Activated naive CD4-positive, alpha-beta T cell treated with Interleukin-2 at 50 U/mL for 16 hours (primary cell): ENCODE data around the gene AKR1C2.
"Not testable (repeated sequence)": the region's sequence is repeated elsewhere in the genome, so short reads cannot be mapped to it uniquely, and the experiment has no call there.

Experiments
- DNase-seq: peaks from one replicate; pipeline ENCODE4 v3.0.0-alpha.2; 2020

Gene AKR1C2

GRCh38 chr10:4984971-4985594 lies 18.6 kb downstream of the AKR1C2 start:
- DNase-seq = no peak

GRCh38 chr10:4984223-4984622 lies 19.4 kb downstream of the AKR1C2 start:
- no peak for DNase-seq

DNA sequence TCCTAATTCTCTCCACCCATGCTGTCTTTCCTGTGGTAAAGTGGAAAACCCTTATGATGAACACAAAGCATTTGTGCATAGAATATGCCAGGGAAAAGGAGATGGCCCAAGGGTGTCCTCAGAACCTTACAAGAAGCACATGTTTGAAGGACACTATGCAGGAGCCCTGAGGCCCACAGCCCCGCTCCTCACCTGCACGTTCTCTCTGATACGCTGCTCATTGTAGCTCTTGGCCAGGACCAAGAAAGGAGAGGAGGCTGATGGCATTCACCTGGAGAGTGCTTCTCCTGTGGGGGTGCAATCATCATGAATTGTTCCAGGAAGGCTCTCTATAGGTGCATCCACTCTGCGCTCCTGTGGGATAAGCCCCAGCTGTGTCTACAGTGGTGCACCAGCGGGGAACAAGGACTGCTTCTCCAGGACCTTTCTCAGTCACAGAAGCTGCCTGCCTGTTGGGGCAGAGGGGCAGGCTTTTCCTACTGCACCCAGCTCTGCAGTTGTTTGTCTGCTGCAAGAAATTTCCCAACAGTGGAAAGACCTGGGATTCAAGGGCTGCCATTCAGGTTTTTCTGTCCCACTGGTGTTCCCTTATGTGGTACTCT lies 19.9 kb downstream of the AKR1C2 start:
- DNase-seq = no peak

DNA sequence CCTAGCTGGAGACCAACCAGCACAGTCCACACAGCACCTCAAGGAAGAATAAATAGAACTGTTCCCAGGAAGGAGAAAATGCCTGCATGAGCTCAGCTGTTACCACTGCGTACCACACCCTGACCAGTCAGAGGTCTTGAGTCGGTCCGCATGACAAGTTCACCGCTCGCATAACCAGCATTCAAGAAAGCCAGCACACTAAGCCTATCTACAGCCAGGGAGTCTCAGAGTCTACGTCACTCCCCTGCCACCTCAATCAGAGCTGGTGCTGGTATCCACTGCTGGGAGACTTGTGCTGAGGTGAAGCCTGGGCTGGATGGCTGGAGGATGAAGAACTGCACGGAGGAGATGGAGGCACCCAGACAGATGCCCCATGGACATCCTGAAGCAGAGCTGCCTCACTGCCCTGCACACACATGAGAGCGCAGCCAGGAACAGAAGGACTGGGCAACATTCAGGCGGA lies 20.9 kb downstream of the AKR1C2 start:
- DNase-seq = no peak

GRCh38 chr10:4981722-4982471 lies 21.8 kb downstream of the AKR1C2 start:
- DNase-seq = no peak

GRCh38 chr10:4980793-4981192 lies 22.9 kb downstream of the AKR1C2 start:
- DNase-seq = no peak

GRCh38 chr10:4978870-4979269 lies 24.8 kb downstream of the AKR1C2 start:
- no peak for DNase-seq

DNA sequence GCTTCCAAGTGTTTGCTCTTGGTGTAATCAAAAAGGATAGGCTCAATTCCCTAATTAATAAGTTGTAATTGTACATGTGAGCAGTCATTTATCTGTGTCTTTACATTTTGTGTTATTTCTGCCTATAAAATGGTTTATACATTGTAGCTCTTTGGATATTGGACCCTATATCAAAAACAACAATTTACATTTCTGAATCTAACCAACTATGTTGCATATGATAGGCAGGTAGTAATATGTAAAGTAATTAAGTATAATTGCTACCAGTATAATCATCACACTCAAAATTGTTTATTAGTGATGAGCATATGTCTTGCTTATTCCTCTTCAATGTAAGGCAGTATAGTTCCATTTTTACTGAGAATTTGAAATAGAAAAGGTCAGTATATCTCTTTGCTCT lies 26.6 kb downstream of the AKR1C2 start:
- DNase-seq = no peak

DNA sequence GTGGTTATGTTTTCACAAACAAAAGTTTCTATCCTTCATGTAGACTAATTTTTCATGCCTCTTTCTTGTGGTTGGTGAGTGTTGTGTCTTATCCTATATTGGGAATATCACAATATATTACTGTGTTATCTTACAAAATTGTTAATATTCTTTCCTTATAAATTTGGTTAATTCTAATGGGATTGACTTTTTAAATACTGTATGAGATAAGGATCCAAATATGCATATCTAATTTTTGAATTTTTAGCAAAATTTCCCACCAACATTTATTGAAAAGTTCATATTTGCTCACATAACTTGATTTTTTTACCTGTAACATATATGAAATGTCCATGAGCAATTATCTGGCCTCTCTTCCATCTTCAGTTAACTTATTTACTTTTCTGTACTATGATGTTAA lies 29.3 kb downstream of the AKR1C2 start:
- DNase-seq = not testable (repeated sequence)

- not testable (repeated sequence) for DNase-seq
Observed at GRCh38 chr10:4973294-4973693, 30.4 kb downstream of the AKR1C2 start.

DNA sequence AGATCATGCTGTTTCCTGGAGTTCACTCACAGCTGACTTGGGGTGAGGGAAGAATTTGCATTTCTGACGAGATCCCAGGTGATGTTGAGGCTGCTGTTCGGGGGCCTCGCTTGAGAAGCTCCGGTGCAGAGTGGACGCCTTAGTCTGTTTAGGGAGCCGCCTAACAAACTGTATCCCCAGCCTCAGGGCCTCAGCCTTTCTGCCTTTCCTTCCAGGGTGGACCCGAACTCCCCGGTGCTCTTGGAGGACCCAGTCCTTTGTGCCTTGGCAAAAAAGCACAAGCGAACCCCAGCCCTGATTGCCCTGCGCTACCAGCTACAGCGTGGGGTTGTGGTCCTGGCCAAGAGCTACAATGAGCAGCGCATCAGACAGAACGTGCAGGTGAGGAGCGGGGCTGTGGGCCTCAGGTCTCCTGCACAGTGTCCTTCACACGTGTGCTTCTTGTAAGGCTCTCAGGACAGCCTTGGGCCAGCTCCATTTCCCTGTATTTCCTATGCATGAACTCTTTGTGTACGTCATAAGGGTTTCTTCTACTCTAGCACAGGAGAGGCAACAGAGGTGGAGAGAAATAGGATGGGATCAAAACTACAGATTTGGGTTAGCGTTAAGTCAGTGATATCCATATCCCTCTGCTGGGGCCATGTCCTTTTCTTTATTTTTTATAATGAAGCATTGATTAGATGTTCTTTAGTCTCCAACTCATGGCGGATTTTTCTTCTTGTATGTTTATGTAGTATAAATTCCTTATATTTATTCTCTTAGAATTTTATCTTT lies 31.1 kb downstream of the AKR1C2 start:
- not testable (repeated sequence) for DNase-seq

DNA sequence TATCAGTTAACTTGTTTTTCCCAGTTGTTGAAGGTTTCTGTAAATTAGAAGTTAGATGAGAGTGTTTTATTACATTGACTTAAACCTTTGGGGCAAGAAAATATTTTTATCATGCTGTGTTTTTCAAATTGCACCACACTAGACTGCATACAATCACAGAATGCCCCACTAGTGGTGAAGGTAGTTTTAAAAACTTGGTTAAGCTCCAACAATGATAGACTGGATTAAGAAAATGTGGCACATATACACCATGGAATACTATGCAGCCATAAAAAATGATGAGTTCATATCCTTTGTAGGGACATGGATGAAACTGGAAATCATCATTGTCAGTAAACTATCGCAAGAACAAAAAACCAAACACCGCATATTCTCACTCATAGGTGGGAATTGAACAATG lies 33.3 kb downstream of the AKR1C2 start:
- not testable (repeated sequence) for DNase-seq

DNA sequence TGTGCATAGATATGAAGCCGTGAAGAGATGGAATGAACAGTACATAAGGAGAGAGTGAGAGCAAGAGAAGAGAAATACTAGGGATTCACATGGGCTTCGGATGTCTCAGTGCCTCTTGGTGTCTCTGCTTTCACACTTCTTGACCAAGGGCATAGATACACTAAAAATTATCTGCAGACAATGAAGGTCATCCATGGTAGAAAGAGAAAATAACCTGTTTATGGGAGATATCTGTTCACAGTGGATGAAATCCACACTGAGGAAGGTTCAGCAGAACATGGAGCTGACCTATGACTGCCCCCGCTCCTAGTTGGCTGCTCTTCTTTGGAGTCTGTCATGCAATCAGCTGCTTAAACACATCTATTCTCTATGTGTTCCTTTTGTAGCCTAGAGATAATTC lies 34.4 kb downstream of the AKR1C2 start:
- DNase-seq = not testable (repeated sequence)

GRCh38 chr10:4967189-4967588 lies 36.5 kb downstream of the AKR1C2 start:
- not testable (repeated sequence) for DNase-seq

DNA sequence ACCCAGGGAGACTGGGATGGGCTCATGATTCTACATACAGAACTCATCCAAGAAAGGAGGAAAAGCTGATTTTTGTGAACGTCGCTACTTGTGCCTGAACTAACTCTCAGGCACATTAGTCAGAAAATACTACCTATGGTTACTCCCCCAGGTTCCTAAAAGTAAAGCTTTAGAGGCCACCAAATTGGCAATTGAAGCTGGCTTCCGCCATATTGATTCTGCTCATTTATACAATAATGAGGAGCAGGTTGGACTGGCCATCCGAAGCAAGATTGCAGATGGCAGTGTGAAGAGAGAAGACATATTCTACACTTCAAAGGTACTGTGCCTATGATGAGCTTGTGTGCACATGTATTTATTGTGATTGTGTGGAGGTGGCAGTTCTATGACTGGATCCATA lies 37.9 kb downstream of the AKR1C2 start:
- DNase-seq = not testable (repeated sequence)

DNA sequence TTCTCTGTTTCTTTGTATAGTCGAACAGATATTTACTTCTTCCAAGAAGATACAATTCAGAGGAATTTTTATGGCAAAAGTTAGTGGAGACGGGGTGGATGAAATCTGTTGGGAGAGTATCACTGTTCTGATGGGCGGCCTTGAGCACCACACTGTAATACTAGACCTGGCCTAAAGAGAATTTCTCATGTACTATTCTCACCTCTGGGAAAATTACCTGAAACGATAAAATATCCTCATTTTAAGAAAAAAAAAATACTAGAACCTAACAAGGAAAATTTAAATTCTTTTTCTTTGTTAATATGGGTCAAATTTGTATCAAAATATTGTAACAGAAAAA lies 39.9 kb downstream of the AKR1C2 start:
- DNase-seq = not testable (repeated sequence)

DNA sequence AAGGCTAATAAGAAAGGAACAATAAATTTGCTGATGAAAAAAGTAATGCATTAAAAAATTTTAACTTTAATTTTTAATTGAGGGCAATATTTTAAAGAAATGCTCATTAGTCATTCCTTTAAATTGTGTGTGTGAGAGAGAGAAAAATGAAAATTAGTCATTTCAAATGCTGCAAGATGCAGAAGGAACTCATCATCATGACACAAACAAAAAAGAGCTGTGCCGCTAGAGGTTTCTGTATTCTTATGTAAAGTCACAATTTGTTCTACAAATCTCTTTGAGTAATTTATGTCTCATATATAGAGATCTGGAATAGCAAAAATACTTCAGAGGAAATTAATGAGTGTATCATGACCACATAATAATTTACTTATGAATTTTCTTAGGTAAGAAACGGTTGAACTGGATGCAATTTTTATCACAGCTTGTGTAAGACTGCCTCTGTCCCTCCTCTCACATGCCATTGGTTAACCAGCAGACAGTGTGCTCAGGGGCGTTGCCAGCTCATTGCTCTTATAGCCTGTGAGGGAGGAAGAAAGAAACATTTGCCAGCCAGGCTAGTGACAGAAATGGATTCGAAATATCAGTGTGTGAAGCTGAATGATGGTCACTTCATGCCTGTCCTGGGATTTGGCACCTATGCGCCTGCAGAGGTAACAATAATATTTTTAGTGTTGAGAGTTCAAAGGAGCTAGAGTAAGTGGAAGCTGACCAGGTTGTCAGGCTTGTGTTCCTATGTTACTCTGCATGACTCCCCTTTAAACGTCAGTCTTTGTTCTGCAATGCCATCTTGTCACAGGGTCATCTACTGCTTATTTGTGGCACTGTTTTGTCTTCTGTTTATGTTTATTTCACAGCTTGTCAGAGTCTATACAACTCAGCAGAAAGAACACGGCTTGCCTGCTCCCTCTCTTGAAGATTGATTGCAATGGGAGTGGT lies 40.5 kb downstream of the AKR1C2 start, which contains the start of gene AKR1C1:
TSS of gene AKR1C1 (plus strand) at position 540 of the 939 bp plus-strand sequence. CDS start at position 570, 30 bp downstream.
- not testable (repeated sequence) for DNase-seq

DNA sequence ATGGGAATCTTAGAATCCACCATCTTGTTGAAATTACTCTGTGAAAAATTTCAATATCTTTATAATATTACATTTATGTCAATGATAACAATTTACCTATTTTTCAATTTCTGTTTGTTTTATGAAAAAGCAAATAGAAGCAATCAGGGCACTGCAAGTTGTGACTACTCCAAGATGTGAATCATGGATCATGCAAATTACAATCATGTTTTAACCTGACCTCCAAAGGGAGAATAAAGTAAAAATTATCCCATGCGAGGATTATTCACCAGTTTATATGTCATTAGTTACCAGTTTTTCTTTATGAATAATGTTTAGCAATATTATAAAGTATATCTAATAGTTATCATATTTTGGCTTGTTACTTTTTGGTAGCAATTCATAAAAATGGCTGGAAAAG lies 41.3 kb downstream of the AKR1C2 start:
- not testable (repeated sequence) for DNase-seq

DNA sequence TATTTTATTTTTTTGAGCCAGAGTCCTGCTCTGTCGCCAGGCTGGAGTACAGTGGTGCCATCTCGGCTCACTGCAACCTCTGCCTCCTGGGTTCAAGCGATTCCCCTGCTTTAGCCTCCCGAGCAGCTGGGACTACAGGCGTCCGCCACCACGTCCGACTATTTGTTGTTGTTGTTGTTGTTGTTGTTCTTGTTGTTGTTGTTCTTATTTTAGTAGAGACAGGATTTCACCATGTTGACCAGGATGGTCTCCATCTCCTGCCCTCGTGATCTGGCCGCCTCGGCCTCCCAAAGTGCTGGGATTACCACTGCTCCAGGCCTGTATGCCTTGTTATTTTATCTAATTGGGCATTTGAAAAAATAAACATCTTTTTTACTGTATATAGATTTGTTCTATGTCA lies 42.1 kb downstream of the AKR1C2 start:
- DNase-seq = not testable (repeated sequence)

- not testable (repeated sequence) for DNase-seq
Observed at GRCh38 chr10:4956955-4957645, 46.6 kb downstream of the AKR1C2 start.

DNA sequence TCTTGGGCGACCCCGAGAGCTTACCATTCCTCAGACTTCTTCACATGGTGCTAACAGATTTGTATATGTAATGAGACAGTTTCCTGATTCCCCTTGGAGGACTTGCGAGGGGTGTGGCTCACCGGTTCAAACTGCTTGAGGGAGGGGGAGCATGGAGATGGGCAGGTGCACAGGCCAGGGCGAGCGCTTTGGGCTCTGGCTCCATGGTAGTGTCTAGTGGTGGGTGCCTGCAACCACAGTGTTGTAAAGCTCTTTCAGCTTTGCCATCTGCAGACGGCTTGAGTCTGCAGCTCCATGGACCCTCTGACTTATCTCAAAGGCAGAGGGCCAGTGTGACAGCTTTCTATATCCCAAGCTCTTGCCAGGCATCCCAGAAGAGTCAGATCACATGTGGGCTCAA lies 47.6 kb downstream of the AKR1C2 start:
- DNase-seq = not testable (repeated sequence)
